Endothelial cell of umbilical vein (primary cell): ENCODE data around the gene GRIN3A. TPM values are rescaled to one million over a fixed set of nuclear protein-coding genes. Genes with fewer than 3 reads are reported as not detected.

ENCODE experiments used
- BruUV-seq: library from RNA; stranded (reverse); fragments of 400-500 nt; replicated peaks from 2 replicates; lab custom pipeline; 2021; lab: Mats Ljungman, UMichigan
- CTCF ChIA-PET: fragments of 300-600, 350-600 bp; sonication (Branson Sonifier 250); formaldehyde crosslinking; loops from one replicate; lab custom pipeline; 2021; ENCODE audit warnings: antibody characterized with exemption, inconsistent platforms; lab: Charles Lee
- POLR2A ChIA-PET: fragments of 300-600, 350-600 bp; sonication (Branson Sonifier 250); formaldehyde crosslinking; loops from one replicate; lab custom pipeline; 2021; ENCODE audit warnings: antibody characterized with exemption, inconsistent platforms; lab: Charles Lee
- DNase-seq: peaks from one replicate; pipeline ENCODE4 v3.0.0-alpha.2; 2011; ENCODE audit warnings: low read depth, low spot score
- FAIRE-seq: peaks from 2 replicates; lab custom pipeline; 2011; peaks lifted over from hg19 to GRCh38; lab: Jason Lieb, UNC
- H2AFZ ChIP-seq: 2 replicates; pipeline ENCODE4 v1.6.0; 2012; ENCODE audit warnings: low read depth, low read length, control low read depth, inconsistent platforms
- H3K27ac ChIP-seq: 2 replicates; pipeline ENCODE4 v1.5.1; 2011; ENCODE audit warnings: low read depth, mild to moderate bottlenecking, control low read depth, low read length, moderate library complexity; ENCODE audit not compliant: insufficient read depth
- H3K27me3 ChIP-seq, 2 experiments: 2 replicates each; pipeline versions ENCODE4 v1.6.0 to v1.6.1; 2011; ENCODE audit warnings: low read length in 2 of 2, mixed read lengths in 1 of 2; ENCODE audit not compliant: control insufficient read depth in 2 of 2, insufficient read depth in 2 of 2
- H3K36me3 ChIP-seq, 2 experiments: 2 replicates in 1 of 2; 3 replicates in 1 of 2; pipeline ENCODE4 v1.5.1; 2011; ENCODE audit warnings: low read length in 2 of 2, mild to moderate bottlenecking in 1 of 2, moderate library complexity in 1 of 2; ENCODE audit not compliant: control insufficient read depth in 2 of 2, insufficient read depth in 2 of 2; ENCODE audit errors: extremely low read depth in 1 of 2
- H3K4me1 ChIP-seq: 3 replicates; pipeline ENCODE4 v1.5.1; 2011; ENCODE audit warnings: mild to moderate bottlenecking, low read length; ENCODE audit not compliant: control insufficient read depth, insufficient read depth; ENCODE audit errors: extremely low read depth
- H3K4me2 ChIP-seq: 2 replicates; pipeline ENCODE4 v1.6.1; 2011; ENCODE audit warnings: low read length, control low read depth, mixed read lengths; ENCODE audit not compliant: insufficient read depth
- H3K4me3 ChIP-seq, 3 experiments: fragments of 200-600 bp in 1 of 3; sonication (generic), shearing (Covaris generic) in 1 of 3; replicated peaks in 1 of 3; 2 replicates each; pipeline ENCODE4 v1.5.1; 2011 to 2016; ENCODE audit warnings: control low read depth in 3 of 3, low read length in 3 of 3, mild to moderate bottlenecking in 2 of 3, inconsistent platforms in 1 of 3, low read depth in 1 of 3, moderate library complexity in 1 of 3; ENCODE audit not compliant: insufficient read depth in 1 of 3
- H3K79me2 ChIP-seq: 2 replicates; pipeline ENCODE4 v1.6.0; 2012; ENCODE audit warnings: low read length, inconsistent platforms; ENCODE audit not compliant: control insufficient read depth, insufficient read depth
- H3K9ac ChIP-seq: replicated peaks from 2 replicates; pipeline ENCODE3; 2011; ENCODE audit warnings: low read length, control low read depth; ENCODE audit not compliant: insufficient read depth; ENCODE audit errors: extremely low read depth
- H3K9me1 ChIP-seq: replicated peaks from 3 replicates; pipeline ENCODE4 v1.6.0; 2011; ENCODE audit warnings: mild to moderate bottlenecking, low read length; ENCODE audit not compliant: control insufficient read depth, insufficient read depth; ENCODE audit errors: extremely low read depth
- H3K9me3 ChIP-seq: replicated peaks from 2 replicates; pipeline ENCODE4 v1.5.1; 2012; ENCODE audit warnings: low read length, inconsistent platforms; ENCODE audit not compliant: control insufficient read depth, insufficient read depth
- H4K20me1 ChIP-seq: replicated peaks from 2 replicates; pipeline ENCODE3; 2011; ENCODE audit warnings: mild to moderate bottlenecking, low read length; ENCODE audit not compliant: control insufficient read depth, insufficient read depth; ENCODE audit errors: extremely low read depth
- CTCF ChIP-seq, 2 donors: IDR thresholded peaks; 1 replicate in 1 of 2; 2 replicates in 1 of 2; pipeline ENCODE4 v1.5.1; 2011; ENCODE audit warnings: low read length in 2 of 2, mild to moderate bottlenecking in 2 of 2, moderate library complexity in 2 of 2, control low read depth in 1 of 2, inconsistent platforms in 1 of 2, low read depth in 1 of 2; ENCODE audit not compliant: insufficient read depth in 1 of 2; ENCODE audit errors: extremely low read depth in 1 of 2
- FOS ChIP-seq: IDR thresholded peaks from 2 replicates; pipeline ENCODE4 v1.6.1; 2011; ENCODE audit warnings: mild to moderate bottlenecking, low read length, moderate library complexity, borderline replicate concordance; ENCODE audit not compliant: insufficient read depth
- GATA2 ChIP-seq: IDR thresholded peaks from 2 replicates; pipeline ENCODE4 v1.7.0; 2011; ENCODE audit warnings: low read depth, mild to moderate bottlenecking, moderate library complexity, mixed read lengths, low read length; ENCODE audit not compliant: insufficient read length, insufficient read depth
- JUN ChIP-seq: IDR thresholded peaks from 2 replicates; pipeline ENCODE4 v1.6.1; 2011; ENCODE audit warnings: borderline replicate concordance, low read depth; ENCODE audit not compliant: insufficient read length, insufficient read depth
- MAX ChIP-seq: IDR thresholded peaks from 2 replicates; pipeline ENCODE4 v1.6.1; 2011; ENCODE audit not compliant: insufficient read depth, insufficient read length
- MYC ChIP-seq: IDR thresholded peaks from one replicate; pipeline ENCODE4 v1.6.1; 2011; ENCODE audit warnings: mild to moderate bottlenecking, low read depth, low read length
- POLR2A ChIP-seq: IDR thresholded peaks from 2 replicates; pipeline ENCODE4 v1.6.1; 2012; ENCODE audit warnings: low read depth, mild to moderate bottlenecking, control low read depth, low read length
- dilution Hi-C: fragments of 300-500 bp; cut with MboI; formaldehyde crosslinking; loops from one replicate; pipeline ENCODE4 v1.15.0; 2019; ENCODE audit warnings: low sequenced_read_pairs; ENCODE audit not compliant: extremely low pct_ligation_motif_present
- intact Hi-C: fragments of 100-400 bp; cut with micrococcal nuclease; formaldehyde crosslinking; loops from one replicate; pipeline ENCODE4 v1.10.0; 2022
- polyA plus RNA-seq, 4 experiments: library from polyadenylated mRNA; depleted of rRNA in 3 of 4; stranded (reverse) in 3 of 4; unstranded in 1 of 4; fragments of >200 nt; gene quantifications; 2 replicates each; pipeline versions ENCODE4 v1.2.1 to v1.2.3, GENCODE V29; 2011 to 2012; ENCODE audit warnings: missing spikeins in 1 of 4
- total RNA-seq: library from RNA; stranded (reverse); gene quantifications from 2 replicates; pipeline ENCODE4 v1.2.3, GENCODE V29; 2021

The GRIN3A gene
- total and polyA plus RNA-seq, 2 donors (not counting 3 experiments of a cell fraction or from before 2014, with no cell fraction given): not detected

- no peak for TF ChIP-seq MYC
- no peak for TF ChIP-seq FOS
- no peak for TF ChIP-seq CTCF (IDR thresholded peaks at IDR 0.05; ENCODE audit: extremely low read depth in 1 of 2, insufficient read depth in 1 of 2, low read depth in 1 of 2, low read length in 2 of 2)
- TF ChIP-seq JUN: no peak
- no peak for TF ChIP-seq MAX
- TF ChIP-seq POLR2A: no peak
- no peak for TF ChIP-seq GATA2
- DNase-seq (no peak), FAIRE-seq (no peak)
- Histone ChIP-seq H3K27ac (no peak overlapping the region), H3K4me1 (no peaks in the 10 kb centered on the region), H2AFZ (no peak overlapping the region), H3K9ac (no peak overlapping the region), H3K79me2 (no peaks in the 10 kb centered on the region), H4K20me1 (no peaks in the 10 kb centered on the region), H3K9me1 (no peaks in the 10 kb centered on the region), H3K9me3 (no peaks in the 10 kb centered on the region), H3K27me3 (no peaks in the 10 kb centered on the region), H3K4me2 (no peak overlapping the region), H3K4me3 (no peak overlapping the region), H3K36me3 (no peaks in the 10 kb centered on the region)
- BruUV-seq: no TSS peak
- POLR2A ChIA-PET: no interaction called here
- CTCF ChIA-PET: no interaction called here
- intact Hi-C loops: no loop called here
- dilution Hi-C loops: no loop called here
Measured at GRCh38 chr9:101582553-101582952, 155.9 kb downstream of the GRIN3A start.
